Measurements from ENCODE around the gene RANBP3L. TPM values are rescaled to one million over a fixed set of nuclear protein-coding genes. Genes with fewer than 3 reads are reported as not detected.

RANBP3L gene
- total RNA-seq, 1 donor from 2014 or later = not detected

GRCh38 chr5:36230151-36230790, 71.4 kb downstream of the RANBP3L start:
- H3K36me3 ChIP-seq (ENCODE audit: insufficient read depth, low read length) = peaks cover 2% of the 10 kb centered on the region
- H3K27me3 Mint-ChIP-seq (ENCODE audit: low read depth, unreplicated experiment) = no peaks in the 10 kb centered on the region
- H3K9me3 ChIP-seq (ENCODE audit: insufficient read depth, low read depth, low read length) = no peaks in the 10 kb centered on the region
- no peak overlapping the region for H3K27ac Mint-ChIP-seq (ENCODE audit: unreplicated experiment)
- H3K27ac ChIP-seq (ENCODE audit: low read depth, low read length) = no peak overlapping the region
- no peak for TF ChIP-seq CTCF (IDR thresholded peaks at IDR 0.05; ENCODE audit: insufficient read depth, low read depth, low read length)
- peaks cover 11% of the 10 kb centered on the region for H4K20me1 ChIP-seq (ENCODE audit: insufficient read depth, low read length)
- H3K4me2 ChIP-seq (ENCODE audit: low read length) = no peak overlapping the region
- H3K9me3 Mint-ChIP-seq (ENCODE audit: unreplicated experiment) = no peaks in the 10 kb centered on the region
- H3K4me3 ChIP-seq (ENCODE audit: insufficient read depth, low read depth, low read length) = no peak overlapping the region
- FAIRE-seq (no peak), DNase-seq (ENCODE audit: low read depth) (no peak)
- no peaks in the 10 kb centered on the region for H3K4me1 Mint-ChIP-seq (ENCODE audit: low read depth, unreplicated experiment)
- no peaks in the 10 kb centered on the region for H3K36me3 Mint-ChIP-seq (ENCODE audit: low read depth, unreplicated experiment)
- no peak overlapping the region for H2AFZ ChIP-seq (ENCODE audit: low read depth, low read length)
- H3K4me3 Mint-ChIP-seq (ENCODE audit: unreplicated experiment) = no peak overlapping the region
- peaks cover 12% of the 10 kb centered on the region for H3K79me2 ChIP-seq (ENCODE audit: insufficient read depth, low read length)
- no peaks in the 10 kb centered on the region for H3K27me3 ChIP-seq (ENCODE audit: insufficient read depth, low read length)
- no peaks in the 10 kb centered on the region for H3K4me1 ChIP-seq (ENCODE audit: insufficient read depth, low read length)
- H3K9ac ChIP-seq (ENCODE audit: low read length) = no peak overlapping the region

DNA sequence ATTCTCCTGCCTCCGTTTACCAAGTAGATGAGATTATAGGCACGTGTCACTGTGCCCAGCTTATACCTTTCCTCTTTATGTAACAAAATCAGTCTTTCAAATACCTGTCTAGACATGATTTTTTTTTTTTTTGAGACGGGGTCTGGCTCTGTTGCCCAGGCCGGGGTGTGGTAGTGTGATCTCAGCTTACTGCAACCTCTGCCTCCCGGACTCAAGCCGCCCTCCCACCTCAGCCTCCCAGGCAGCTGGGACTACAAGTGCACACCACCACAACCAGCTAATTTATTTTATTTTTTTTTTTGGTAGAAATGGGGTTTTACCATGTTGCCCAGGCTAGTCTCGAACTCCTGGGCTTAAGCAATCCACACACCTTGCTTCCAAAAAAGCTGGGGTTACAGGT, 73.2 kb downstream of the RANBP3L start:
- Histone ChIP-seq H3K36me3 (ENCODE audit: insufficient read depth, low read length) (peaks cover 5% of the 10 kb centered on the region), H3K79me2 (ENCODE audit: insufficient read depth, low read length) (peaks cover 12% of the 10 kb centered on the region), H3K27ac (ENCODE audit: low read depth, low read length) (no peak overlapping the region), H3K27me3 (ENCODE audit: insufficient read depth, low read length) (no peaks in the 10 kb centered on the region), H4K20me1 (ENCODE audit: insufficient read depth, low read length) (peaks cover 11% of the 10 kb centered on the region), H2AFZ (ENCODE audit: low read depth, low read length) (no peak overlapping the region), H3K4me2 (ENCODE audit: low read length) (no peak overlapping the region), H3K4me3 (ENCODE audit: insufficient read depth, low read depth, low read length) (no peak overlapping the region), H3K9me3 (ENCODE audit: insufficient read depth, low read depth, low read length) (no peaks in the 10 kb centered on the region), H3K9ac (ENCODE audit: low read length) (no peak overlapping the region), H3K4me1 (ENCODE audit: insufficient read depth, low read length) (no peaks in the 10 kb centered on the region)
- Mint-ChIP-seq H3K4me1 (ENCODE audit: low read depth, unreplicated experiment) (no peaks in the 10 kb centered on the region), H3K36me3 (ENCODE audit: low read depth, unreplicated experiment) (no peaks in the 10 kb centered on the region), H3K4me3 (ENCODE audit: unreplicated experiment) (no peak overlapping the region), H3K27me3 (ENCODE audit: low read depth, unreplicated experiment) (no peaks in the 10 kb centered on the region), H3K27ac (ENCODE audit: unreplicated experiment) (no peak overlapping the region), H3K9me3 (ENCODE audit: unreplicated experiment) (no peaks in the 10 kb centered on the region)
- FAIRE-seq = no peak
- DNase-seq (ENCODE audit: low read depth) = no peak
- no peak for TF ChIP-seq EZH2 (IDR thresholded peaks at IDR 0.05; ENCODE audit: insufficient read depth, low read length)
- no peak for TF ChIP-seq CTCF (IDR thresholded peaks at IDR 0.05; ENCODE audit: insufficient read depth, low read depth, low read length)

DNA sequence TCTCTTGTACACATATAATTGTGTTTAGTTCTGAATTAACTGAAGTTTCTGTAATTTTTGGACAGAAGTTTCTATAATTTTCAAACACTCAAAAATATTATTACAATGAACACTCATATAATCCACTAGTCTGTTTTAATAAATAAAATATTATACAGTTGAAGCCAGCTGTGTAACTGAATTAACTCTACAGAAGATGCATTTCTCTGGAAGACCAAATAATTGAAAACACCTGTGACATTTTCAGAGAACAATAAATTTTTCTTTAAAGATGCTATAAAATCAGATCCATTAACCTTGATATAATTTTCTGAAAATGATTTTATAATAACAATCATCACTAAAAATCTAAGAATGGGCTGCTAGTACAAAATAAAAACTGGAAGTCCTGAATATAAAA, 74.7 kb downstream of the RANBP3L start:
- Histone ChIP-seq H3K4me3 (ENCODE audit: insufficient read depth, low read depth, low read length) (no peak overlapping the region), H3K9ac (ENCODE audit: low read length) (no peak overlapping the region), H3K27ac (ENCODE audit: low read depth, low read length) (no peak overlapping the region), H3K79me2 (ENCODE audit: insufficient read depth, low read length) (peaks cover 9% of the 10 kb centered on the region), H3K27me3 (ENCODE audit: insufficient read depth, low read length) (no peaks in the 10 kb centered on the region), H2AFZ (ENCODE audit: low read depth, low read length) (no peak overlapping the region), H3K4me2 (ENCODE audit: low read length) (no peak overlapping the region), H3K36me3 (ENCODE audit: insufficient read depth, low read length) (peaks cover 5% of the 10 kb centered on the region), H3K4me1 (ENCODE audit: insufficient read depth, low read length) (no peaks in the 10 kb centered on the region), H4K20me1 (ENCODE audit: insufficient read depth, low read length) (peaks cover 11% of the 10 kb centered on the region), H3K9me3 (ENCODE audit: insufficient read depth, low read depth, low read length) (no peaks in the 10 kb centered on the region)
- Mint-ChIP-seq H3K36me3 (ENCODE audit: low read depth, unreplicated experiment) (no peaks in the 10 kb centered on the region), H3K9me3 (ENCODE audit: unreplicated experiment) (no peaks in the 10 kb centered on the region), H3K27ac (ENCODE audit: unreplicated experiment) (no peak overlapping the region), H3K4me3 (ENCODE audit: unreplicated experiment) (no peak overlapping the region), H3K27me3 (ENCODE audit: low read depth, unreplicated experiment) (no peaks in the 10 kb centered on the region), H3K4me1 (ENCODE audit: low read depth, unreplicated experiment) (no peaks in the 10 kb centered on the region)
- no peak for DNase-seq (ENCODE audit: low read depth)
- TF ChIP-seq CTCF (IDR thresholded peaks at IDR 0.05; ENCODE audit: insufficient read depth, low read depth, low read length) = no peak
- TF ChIP-seq EZH2 (IDR thresholded peaks at IDR 0.05; ENCODE audit: insufficient read depth, low read length) = no peak
- FAIRE-seq = no peak
